ENCODE results near the gene KBTBD13.

GRCh38 chr15:65102912-65103311 is 26.4 kb downstream of the KBTBD13 start:
- TF ChIP-seq, protein P1, sequence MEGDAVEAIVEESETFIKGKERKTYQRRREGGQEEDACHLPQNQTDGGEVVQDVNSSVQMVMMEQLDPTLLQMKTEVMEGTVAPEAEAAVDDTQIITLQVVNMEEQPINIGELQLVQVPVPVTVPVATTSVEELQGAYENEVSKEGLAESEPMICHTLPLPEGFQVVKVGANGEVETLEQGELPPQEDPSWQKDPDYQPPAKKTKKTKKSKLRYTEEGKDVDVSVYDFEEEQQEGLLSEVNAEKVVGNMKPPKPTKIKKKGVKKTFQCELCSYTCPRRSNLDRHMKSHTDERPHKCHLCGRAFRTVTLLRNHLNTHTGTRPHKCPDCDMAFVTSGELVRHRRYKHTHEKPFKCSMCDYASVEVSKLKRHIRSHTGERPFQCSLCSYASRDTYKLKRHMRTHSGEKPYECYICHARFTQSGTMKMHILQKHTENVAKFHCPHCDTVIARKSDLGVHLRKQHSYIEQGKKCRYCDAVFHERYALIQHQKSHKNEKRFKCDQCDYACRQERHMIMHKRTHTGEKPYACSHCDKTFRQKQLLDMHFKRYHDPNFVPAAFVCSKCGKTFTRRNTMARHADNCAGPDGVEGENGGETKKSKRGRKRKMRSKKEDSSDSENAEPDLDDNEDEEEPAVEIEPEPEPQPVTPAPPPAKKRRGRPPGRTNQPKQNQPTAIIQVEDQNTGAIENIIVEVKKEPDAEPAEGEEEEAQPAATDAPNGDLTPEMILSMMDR (IDR thresholded peaks at IDR 0.05 in 8 of 11, conservative IDR thresholded peaks at IDR 0.05 in 3 of 11) = no peak
- TF ChIP-seq POLR2A (IDR thresholded peaks at IDR 0.05) = no peak
- TF ChIP-seq POLR2AphosphoS5 (IDR thresholded peaks at IDR 0.05) = no peak

Data from spleen (tissue), 7 donors.